ENCODE data around the gene NEDD4L. TPM values are rescaled to one million over a fixed set of nuclear protein-coding genes. Genes with fewer than 3 reads are reported as not detected.

NEDD4L gene
- total RNA-seq, 1 experiment from 2014 or later: 42.9 TPM

DNA sequence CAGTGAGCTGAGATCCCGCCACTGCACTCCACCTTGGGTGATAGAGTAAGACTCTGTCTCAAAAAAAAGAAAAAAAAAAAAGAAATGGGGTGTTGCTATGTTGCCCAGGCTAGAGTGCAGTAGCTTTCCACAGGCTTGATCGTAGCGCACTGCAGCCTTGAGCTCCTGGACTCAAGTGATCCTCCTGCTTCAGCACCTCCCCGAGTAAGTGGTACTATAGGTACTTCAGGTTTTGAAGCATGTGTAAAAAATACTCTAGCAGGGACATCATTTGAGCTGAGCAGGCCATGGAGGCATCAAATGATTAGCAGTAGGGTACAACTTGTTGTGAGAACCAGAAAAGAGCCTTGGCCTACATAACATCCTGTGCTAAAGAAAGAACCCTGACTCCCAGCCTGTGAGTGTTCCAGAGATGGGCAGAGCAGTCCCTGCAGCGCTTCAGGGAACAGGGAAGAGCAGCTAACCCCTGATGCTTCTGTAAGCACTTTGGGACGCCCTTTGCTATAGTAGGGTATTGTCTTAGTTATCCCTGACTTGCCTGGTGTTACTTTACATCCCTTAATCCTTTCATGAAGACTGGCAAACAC lies 119.1 kb downstream of the NEDD4L start:
- Histone ChIP-seq H3K4me3 (ENCODE audit: low read depth in 2 of 2, low read length in 2 of 2) (no peak overlapping the region), H3K27me3 (ENCODE audit: control insufficient read depth, insufficient read depth, low read length) (no peaks in the 10 kb centered on the region), H3K36me3 (ENCODE audit: control insufficient read depth, insufficient read depth, low read length) (no peaks in the 10 kb centered on the region), H3K9me3 (ENCODE audit: control insufficient read depth, insufficient read depth, low read depth, low read length) (no peaks in the 10 kb centered on the region), H3K4me1 (ENCODE audit: control insufficient read depth, insufficient read depth, low read length) (no peaks in the 10 kb centered on the region), H3K27ac (ENCODE audit: low read length) (no peak overlapping the region)
- DNase-seq (ENCODE audit: low read depth, low spot score) (no peak), ATAC-seq (no peak)
- TF ChIP-seq POLR2AphosphoS5 (IDR thresholded peaks at IDR 0.05; ENCODE audit: low read depth, low read length) (no peak), SIN3A (IDR thresholded peaks at IDR 0.05; ENCODE audit: borderline replicate concordance, insufficient read depth, low read depth, low read length) (no peak), TCF7L2 (IDR thresholded peaks at IDR 0.05; ENCODE audit: low read depth, low read length) (no peak)
- TF ChIP-seq, protein P1, sequence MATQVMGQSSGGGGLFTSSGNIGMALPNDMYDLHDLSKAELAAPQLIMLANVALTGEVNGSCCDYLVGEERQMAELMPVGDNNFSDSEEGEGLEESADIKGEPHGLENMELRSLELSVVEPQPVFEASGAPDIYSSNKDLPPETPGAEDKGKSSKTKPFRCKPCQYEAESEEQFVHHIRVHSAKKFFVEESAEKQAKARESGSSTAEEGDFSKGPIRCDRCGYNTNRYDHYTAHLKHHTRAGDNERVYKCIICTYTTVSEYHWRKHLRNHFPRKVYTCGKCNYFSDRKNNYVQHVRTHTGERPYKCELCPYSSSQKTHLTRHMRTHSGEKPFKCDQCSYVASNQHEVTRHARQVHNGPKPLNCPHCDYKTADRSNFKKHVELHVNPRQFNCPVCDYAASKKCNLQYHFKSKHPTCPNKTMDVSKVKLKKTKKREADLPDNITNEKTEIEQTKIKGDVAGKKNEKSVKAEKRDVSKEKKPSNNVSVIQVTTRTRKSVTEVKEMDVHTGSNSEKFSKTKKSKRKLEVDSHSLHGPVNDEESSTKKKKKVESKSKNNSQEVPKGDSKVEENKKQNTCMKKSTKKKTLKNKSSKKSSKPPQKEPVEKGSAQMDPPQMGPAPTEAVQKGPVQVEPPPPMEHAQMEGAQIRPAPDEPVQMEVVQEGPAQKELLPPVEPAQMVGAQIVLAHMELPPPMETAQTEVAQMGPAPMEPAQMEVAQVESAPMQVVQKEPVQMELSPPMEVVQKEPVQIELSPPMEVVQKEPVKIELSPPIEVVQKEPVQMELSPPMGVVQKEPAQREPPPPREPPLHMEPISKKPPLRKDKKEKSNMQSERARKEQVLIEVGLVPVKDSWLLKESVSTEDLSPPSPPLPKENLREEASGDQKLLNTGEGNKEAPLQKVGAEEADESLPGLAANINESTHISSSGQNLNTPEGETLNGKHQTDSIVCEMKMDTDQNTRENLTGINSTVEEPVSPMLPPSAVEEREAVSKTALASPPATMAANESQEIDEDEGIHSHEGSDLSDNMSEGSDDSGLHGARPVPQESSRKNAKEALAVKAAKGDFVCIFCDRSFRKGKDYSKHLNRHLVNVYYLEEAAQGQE (IDR thresholded peaks at IDR 0.05; ENCODE audit: insufficient read depth in 1 of 2, low read depth in 2 of 2, low read length in 1 of 2): no peak
- TF ChIP-seq, protein P2, sequence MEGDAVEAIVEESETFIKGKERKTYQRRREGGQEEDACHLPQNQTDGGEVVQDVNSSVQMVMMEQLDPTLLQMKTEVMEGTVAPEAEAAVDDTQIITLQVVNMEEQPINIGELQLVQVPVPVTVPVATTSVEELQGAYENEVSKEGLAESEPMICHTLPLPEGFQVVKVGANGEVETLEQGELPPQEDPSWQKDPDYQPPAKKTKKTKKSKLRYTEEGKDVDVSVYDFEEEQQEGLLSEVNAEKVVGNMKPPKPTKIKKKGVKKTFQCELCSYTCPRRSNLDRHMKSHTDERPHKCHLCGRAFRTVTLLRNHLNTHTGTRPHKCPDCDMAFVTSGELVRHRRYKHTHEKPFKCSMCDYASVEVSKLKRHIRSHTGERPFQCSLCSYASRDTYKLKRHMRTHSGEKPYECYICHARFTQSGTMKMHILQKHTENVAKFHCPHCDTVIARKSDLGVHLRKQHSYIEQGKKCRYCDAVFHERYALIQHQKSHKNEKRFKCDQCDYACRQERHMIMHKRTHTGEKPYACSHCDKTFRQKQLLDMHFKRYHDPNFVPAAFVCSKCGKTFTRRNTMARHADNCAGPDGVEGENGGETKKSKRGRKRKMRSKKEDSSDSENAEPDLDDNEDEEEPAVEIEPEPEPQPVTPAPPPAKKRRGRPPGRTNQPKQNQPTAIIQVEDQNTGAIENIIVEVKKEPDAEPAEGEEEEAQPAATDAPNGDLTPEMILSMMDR (IDR thresholded peaks at IDR 0.05): no peak
- ChIA-PET CTCF (no interaction called here), POLR2A (no interaction called here)
- no TSS peak for BruUV-seq (replicated peaks)
- intact Hi-C loops (cut with micrococcal nuclease; ENCODE audit: unreplicated experiment): no loop called here
- in situ Hi-C loops (cut with HindIII; ENCODE audit: low pct_unique_long_range_greater_than_20kb, low sequenced_read_pairs): no loop called here

DNA sequence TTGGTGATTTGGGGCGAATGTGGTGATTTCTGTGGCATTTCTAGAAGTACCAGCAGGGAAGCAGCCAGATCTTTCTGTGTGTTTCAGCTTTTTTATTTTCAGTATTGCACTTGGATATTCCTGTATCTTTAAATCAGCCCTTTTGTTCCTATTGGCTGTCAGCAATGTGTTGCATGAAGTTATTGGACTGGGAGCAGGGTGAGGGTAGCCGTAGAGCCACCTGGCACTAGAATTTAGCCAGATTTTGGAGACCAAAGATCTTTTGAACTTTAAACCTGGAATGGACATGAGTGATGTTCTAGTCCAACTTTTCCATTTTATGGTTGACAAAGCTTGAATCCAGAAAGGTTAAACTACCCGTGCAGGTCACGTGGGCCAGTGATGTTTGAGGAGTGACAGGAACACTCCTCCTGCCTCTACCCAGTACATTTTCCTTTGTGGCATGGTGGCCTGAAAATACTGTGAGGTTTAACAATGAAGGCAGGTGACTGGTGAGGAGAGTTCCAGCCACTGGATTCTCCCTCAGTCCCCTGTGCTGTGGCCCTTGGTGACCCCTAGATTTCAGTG lies 122.3 kb downstream of the NEDD4L start:
- DNase-seq (ENCODE audit: low read depth, low spot score) (no peak), ATAC-seq (no peak)
- intact Hi-C loops (cut with micrococcal nuclease; ENCODE audit: unreplicated experiment): no loop called here
- TF ChIP-seq, protein P1 (IDR thresholded peaks at IDR 0.05; ENCODE audit: insufficient read depth in 1 of 2, low read depth in 2 of 2, low read length in 1 of 2): no peak
- TF ChIP-seq, protein P2 (IDR thresholded peaks at IDR 0.05): no peak
- TF ChIP-seq TCF7L2 (IDR thresholded peaks at IDR 0.05; ENCODE audit: low read depth, low read length) (no peak), SIN3A (IDR thresholded peaks at IDR 0.05; ENCODE audit: borderline replicate concordance, insufficient read depth, low read depth, low read length) (no peak), POLR2AphosphoS5 (IDR thresholded peaks at IDR 0.05; ENCODE audit: low read depth, low read length) (no peak)
- H3K36me3 ChIP-seq (ENCODE audit: control insufficient read depth, insufficient read depth, low read length): no peaks in the 10 kb centered on the region
- in situ Hi-C loops (cut with HindIII; ENCODE audit: low pct_unique_long_range_greater_than_20kb, low sequenced_read_pairs): no loop called here
- BruUV-seq (replicated peaks): no TSS peak
- no peaks in the 10 kb centered on the region for H3K27me3 ChIP-seq (ENCODE audit: control insufficient read depth, insufficient read depth, low read length)
- POLR2A ChIA-PET: no interaction called here
- no peaks in the 10 kb centered on the region for H3K4me1 ChIP-seq (ENCODE audit: control insufficient read depth, insufficient read depth, low read length)
- CTCF ChIA-PET: no interaction called here
- H3K9me3 ChIP-seq (ENCODE audit: control insufficient read depth, insufficient read depth, low read depth, low read length): no peaks in the 10 kb centered on the region
- H3K4me3 ChIP-seq (ENCODE audit: low read depth in 2 of 2, low read length in 2 of 2): no peak overlapping the region
- no peak overlapping the region for H3K27ac ChIP-seq (ENCODE audit: low read length)
